Small intestine (tissue), 7 donors: Measurements from ENCODE around the gene MAPK8IP2. TPM values are rescaled to one million over a fixed set of nuclear protein-coding genes. Genes with fewer than 3 reads are reported as not detected.

Experiments used
- DNase-seq, 2 donors: peaks; one replicate each; pipeline versions ENCODE4 v3.0.0 to v3.0.0-alpha.2; 2013
- FAIRE-seq: peaks from 2 replicates; lab custom pipeline; 2012; peaks lifted over from hg19 to GRCh38; lab: Jason Lieb, UNC
- H3K27ac ChIP-seq, 3 donors: one replicate each; pipeline ENCODE4 v1.5.1; 2013; ENCODE audit warnings: low read length in 2 of 3, mild to moderate bottlenecking in 2 of 3, control low read depth in 1 of 3, inconsistent platforms in 1 of 3, low read depth in 1 of 3, moderate library complexity in 1 of 3
- H3K27me3 ChIP-seq, 3 donors: one replicate each; pipeline ENCODE4 v1.6.1; 2013; ENCODE audit warnings: low read length in 3 of 3, inconsistent platforms in 1 of 3; ENCODE audit not compliant: control insufficient read depth in 3 of 3, insufficient read depth in 3 of 3
- H3K36me3 ChIP-seq, 3 donors: one replicate each; pipeline ENCODE4 v1.6.1; 2013; ENCODE audit warnings: low read length in 3 of 3, inconsistent platforms in 1 of 3, low read depth in 1 of 3, mild to moderate bottlenecking in 1 of 3, moderate library complexity in 1 of 3; ENCODE audit not compliant: control insufficient read depth in 3 of 3, insufficient read depth in 2 of 3
- H3K4me1 ChIP-seq, 3 donors: one replicate each; pipeline ENCODE4 v1.6.1; 2013; ENCODE audit warnings: low read length in 2 of 3, inconsistent platforms in 1 of 3, low read depth in 1 of 3, mild to moderate bottlenecking in 1 of 3, moderate library complexity in 1 of 3; ENCODE audit not compliant: control insufficient read depth in 3 of 3, insufficient read depth in 2 of 3
- H3K4me3 ChIP-seq, 3 donors: one replicate each; pipeline ENCODE4 v1.5.1; 2013; ENCODE audit warnings: low read length in 3 of 3, control low read depth in 1 of 3, inconsistent platforms in 1 of 3, low read depth in 1 of 3, mild to moderate bottlenecking in 1 of 3, moderate library complexity in 1 of 3
- H3K9me3 ChIP-seq, 2 donors: one replicate each; pipeline ENCODE4 v1.6.1; 2013; ENCODE audit warnings: low read depth in 1 of 2, low read length in 1 of 2; ENCODE audit not compliant: control insufficient read depth in 2 of 2, insufficient read depth in 1 of 2
- WGBS, 3 donors: extraction: QIAGEN DNeasy Blood & Tissue Kit; methylation state at CpG; one replicate each; pipeline ENCODE4 v1.1.7; 2013; 5-methylcytosine and 5-hydroxymethylcytosine counted together
- polyA plus RNA-seq, 4 donors: library from polyadenylated mRNA; stranded (reverse) in 3 of 4; unstranded in 1 of 4; fragments of 200-250 nt in 3 of 4; fragments of 120-200 nt in 1 of 4; gene quantifications; one replicate each; pipeline versions ENCODE4 v1.2.1 to v1.2.3, GENCODE V29; 2013
- donor health status: healthy with polysubstance abuse.
- donor health status: control.
- donor health status: control.
- donor health status: Bipolar disorder and iron deficiency.
- donor health status: healthy.

MAPK8IP2 gene
- polyA plus RNA-seq, 4 donors: 0.22 to 3.5 (median 0.82) TPM

- Histone ChIP-seq H3K4me3 (peak overlapping the region; percentile 54 to 82 (median 65)), H3K27me3 (peaks cover 0 to 3% (median 0%) of the 10 kb centered on the region in 3 donors), H3K4me1 (peaks cover 5 to 24% (median 7%) of the 10 kb centered on the region in 3 donors), H3K27ac (peak overlapping the region in 2 of 3 donors; percentile 37 to 74), H3K9me3 (no peaks in the 10 kb centered on the region), H3K36me3 (peaks cover 0 to 31% (median 0%) of the 10 kb centered on the region in 3 donors)
- DNase-seq (no peak), FAIRE-seq (no peak)
- WGBS, 3 donors: 5 to 11% (median 9%) methylated on average over 31 to 37 of the region's 37 CpGs
These were observed 17.2 kb upstream of the MAPK8IP2 start for GRCh38 chr22:50583294-50583861.

DNA sequence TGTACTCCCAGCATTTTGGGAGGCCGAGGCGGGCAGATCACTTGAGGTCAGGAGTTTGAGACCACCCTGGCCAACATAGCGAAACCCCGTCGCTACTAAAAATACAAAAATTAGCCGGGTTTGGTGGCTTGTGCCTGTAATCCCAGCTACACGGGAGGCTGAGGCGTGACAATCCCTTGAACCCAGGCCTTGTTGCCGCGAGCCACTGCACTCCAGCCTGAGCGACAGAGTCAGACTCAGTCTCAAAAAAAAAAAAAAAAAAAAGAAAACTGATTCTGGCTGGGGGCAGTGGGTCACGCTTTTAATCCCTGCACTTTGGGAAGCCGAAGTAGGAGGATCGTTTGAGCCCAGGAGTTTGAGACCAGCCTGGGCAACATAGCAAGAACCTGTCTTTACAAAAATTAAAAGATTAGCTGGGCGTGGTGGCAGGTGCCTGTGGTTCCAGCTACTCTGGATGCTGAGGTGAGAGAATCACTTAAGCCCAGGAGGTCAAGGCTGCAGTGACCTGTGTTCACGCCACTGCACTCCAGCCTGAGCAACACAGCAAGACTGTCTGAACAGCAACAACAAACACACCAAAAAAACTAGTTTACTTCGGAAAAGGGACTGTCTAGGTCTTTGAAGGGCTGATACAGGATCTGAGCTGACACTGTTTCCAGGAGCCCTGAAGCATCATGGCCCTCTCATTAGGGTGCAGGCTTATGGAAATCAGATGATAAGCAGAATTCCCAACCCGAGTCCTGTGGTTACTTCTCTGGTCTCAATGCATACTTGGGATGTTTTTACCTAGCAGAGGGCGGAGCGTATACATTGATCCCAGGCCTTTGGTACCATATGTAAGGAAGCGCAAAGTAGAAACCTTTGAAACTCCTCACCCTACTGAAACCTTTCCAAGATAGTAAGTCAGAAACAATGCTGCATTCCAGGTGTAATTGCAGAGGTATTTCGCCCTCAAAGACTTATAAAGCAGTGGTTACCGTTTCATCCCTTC, 16.2 kb upstream of the MAPK8IP2 start:
- WGBS, 3 donors: 93 to 95% (median 93%) methylated on average over 23 of the region's 23 CpGs
- DNase-seq (no peak), FAIRE-seq (no peak)
- H3K36me3 ChIP-seq: peaks cover 0 to 23% (median 0%) of the 10 kb centered on the region in 3 donors
- H3K9me3 ChIP-seq: no peaks in the 10 kb centered on the region
- H3K27me3 ChIP-seq: peaks cover 0 to 3% (median 0%) of the 10 kb centered on the region in 3 donors
- H3K4me1 ChIP-seq: peaks cover 4 to 14% (median 7%) of the 10 kb centered on the region in 3 donors
- H3K4me3 ChIP-seq: no peak overlapping the region
- no peak overlapping the region for H3K27ac ChIP-seq

DNA sequence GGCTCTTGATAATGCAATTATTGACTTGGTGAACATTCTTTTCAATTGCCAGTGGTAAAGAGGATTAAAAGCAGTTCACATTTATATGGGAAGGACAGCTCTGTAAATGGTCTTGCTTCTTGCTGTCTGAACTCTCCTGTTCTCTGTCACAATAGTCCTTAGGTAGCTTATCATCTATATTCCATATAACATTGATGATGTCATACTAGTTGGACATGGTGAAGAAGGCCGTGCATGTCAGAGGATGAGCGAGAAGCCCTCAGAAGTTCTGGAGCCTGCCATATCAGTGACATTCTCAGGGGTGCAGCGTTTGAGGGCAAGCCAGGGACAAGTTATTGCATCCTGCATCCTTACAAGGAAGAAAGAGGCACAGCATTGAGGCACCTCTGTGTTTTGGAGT, 15.4 kb upstream of the MAPK8IP2 start:
- FAIRE-seq: no peak
- WGBS, 3 donors: 91 to 95% (median 93%) methylated on average over 3 of the region's 3 CpGs
- Histone ChIP-seq H3K9me3 (no peaks in the 10 kb centered on the region), H3K4me1 (peaks cover 4 to 9% (median 7%) of the 10 kb centered on the region in 3 donors), H3K4me3 (no peak overlapping the region), H3K36me3 (peaks cover 0 to 14% (median 0%) of the 10 kb centered on the region in 3 donors), H3K27ac (no peak overlapping the region), H3K27me3 (peaks cover 0 to 3% (median 0%) of the 10 kb centered on the region in 3 donors)
- no peak for DNase-seq

- Histone ChIP-seq H3K27ac (no peak overlapping the region), H3K4me1 (peaks cover 4 to 9% (median 7%) of the 10 kb centered on the region in 3 donors), H3K36me3 (peaks cover 0 to 11% (median 0%) of the 10 kb centered on the region in 3 donors), H3K27me3 (peaks cover 0 to 3% (median 0%) of the 10 kb centered on the region in 3 donors), H3K9me3 (no peaks in the 10 kb centered on the region), H3K4me3 (no peak overlapping the region)
- no peak for FAIRE-seq
- WGBS, 3 donors: 92 to 97% (median 94%) methylated on average over 8 of the region's 8 CpGs
- no peak for DNase-seq
These were observed 14.8 kb upstream of the MAPK8IP2 start for GRCh38 chr22:50585781-50586180.

DNA sequence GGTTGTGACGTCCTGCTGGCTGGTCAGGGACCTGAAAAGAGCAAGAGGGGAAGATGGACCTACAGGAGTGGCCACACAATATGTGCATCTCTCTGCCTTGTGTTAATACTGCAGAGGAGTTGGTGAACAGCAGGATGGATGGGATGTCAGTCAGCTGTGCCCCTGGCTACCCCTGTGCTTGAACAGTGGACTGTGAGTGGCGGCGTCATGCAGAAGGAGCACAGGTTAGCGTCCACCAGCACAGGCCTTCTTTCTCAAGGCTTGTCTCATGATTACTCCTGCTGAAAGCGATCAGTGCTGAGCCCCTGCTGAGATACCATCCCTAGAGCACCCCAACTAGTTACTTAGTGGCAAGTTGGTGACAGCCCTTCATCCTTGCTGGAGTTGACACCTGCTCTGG, 14.2 kb upstream of the MAPK8IP2 start:
- Histone ChIP-seq H3K36me3 (peaks cover 0 to 5% (median 0%) of the 10 kb centered on the region in 3 donors), H3K4me1 (peaks cover 4 to 6% (median 4%) of the 10 kb centered on the region in 3 donors), H3K9me3 (no peaks in the 10 kb centered on the region), H3K27ac (no peak overlapping the region), H3K4me3 (no peak overlapping the region), H3K27me3 (peaks cover 0 to 3% (median 0%) of the 10 kb centered on the region in 3 donors)
- no peak for DNase-seq
- no peak for FAIRE-seq
- 75 to 92% (median 79%) methylated on average over 5 of the region's 5 CpGs for WGBS, 3 donors

GRCh38 chr22:50587407-50587806, 13.2 kb upstream of the MAPK8IP2 start:
- no peaks in the 10 kb centered on the region for H3K9me3 ChIP-seq
- FAIRE-seq: no peak
- H3K36me3 ChIP-seq: peaks cover 0 to 2% (median 0%) of the 10 kb centered on the region in 3 donors
- H3K27me3 ChIP-seq: peaks cover 0 to 3% (median 0%) of the 10 kb centered on the region in 3 donors
- no peak for DNase-seq
- no peak overlapping the region for H3K4me3 ChIP-seq
- no peak overlapping the region for H3K27ac ChIP-seq
- WGBS, 3 donors: 94 to 98% (median 98%) methylated on average over 5 of the region's 5 CpGs
- H3K4me1 ChIP-seq: peaks cover 0 to 4% (median 0%) of the 10 kb centered on the region in 3 donors

DNA sequence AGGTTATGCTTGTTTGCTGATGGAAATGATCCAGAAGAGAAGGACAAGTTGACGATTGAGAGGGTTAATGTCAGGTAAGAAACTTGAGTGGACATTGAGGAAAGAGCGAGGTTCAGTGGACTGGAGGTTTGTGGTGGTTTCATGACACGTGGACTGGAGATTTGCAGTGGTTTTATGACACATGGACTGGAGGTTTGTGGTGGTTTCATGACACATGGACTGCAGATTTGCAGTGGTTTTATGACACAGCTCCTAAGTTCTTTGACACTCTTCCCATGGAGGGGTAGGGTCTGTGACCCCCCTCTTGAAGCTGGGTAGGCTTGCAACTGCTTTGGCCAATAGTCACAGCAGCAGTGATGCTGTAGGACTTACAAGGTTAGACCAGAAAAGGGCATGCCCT, 5.4 kb upstream of the MAPK8IP2 start:
- Histone ChIP-seq H3K4me3 (no peak overlapping the region), H3K27ac (no peak overlapping the region), H3K27me3 (peaks cover 0 to 12% (median 2%) of the 10 kb centered on the region in 3 donors), H3K4me1 (peaks cover 0 to 3% (median 0%) of the 10 kb centered on the region in 3 donors), H3K36me3 (no peaks in the 10 kb centered on the region), H3K9me3 (no peaks in the 10 kb centered on the region)
- 74 to 92% (median 86%) methylated on average over 3 of the region's 3 CpGs for WGBS, 3 donors
- FAIRE-seq (no peak), DNase-seq (no peak)

- Histone ChIP-seq H3K4me1 (peaks cover 0 to 3% (median 0%) of the 10 kb centered on the region in 3 donors), H3K36me3 (no peaks in the 10 kb centered on the region), H3K27ac (no peak overlapping the region), H3K4me3 (no peak overlapping the region), H3K9me3 (no peaks in the 10 kb centered on the region), H3K27me3 (peaks cover 0 to 24% (median 6%) of the 10 kb centered on the region in 3 donors)
- FAIRE-seq: no peak
- WGBS, 3 donors: 88 to 90% (median 88%) methylated on average over 5 of the region's 5 CpGs
- no peak for DNase-seq
These were observed 3.5 kb upstream of the MAPK8IP2 start for GRCh38 chr22:50597097-50597496.
